ENCODE measurements around the gene ARMS2.

The ARMS2 gene

DNA sequence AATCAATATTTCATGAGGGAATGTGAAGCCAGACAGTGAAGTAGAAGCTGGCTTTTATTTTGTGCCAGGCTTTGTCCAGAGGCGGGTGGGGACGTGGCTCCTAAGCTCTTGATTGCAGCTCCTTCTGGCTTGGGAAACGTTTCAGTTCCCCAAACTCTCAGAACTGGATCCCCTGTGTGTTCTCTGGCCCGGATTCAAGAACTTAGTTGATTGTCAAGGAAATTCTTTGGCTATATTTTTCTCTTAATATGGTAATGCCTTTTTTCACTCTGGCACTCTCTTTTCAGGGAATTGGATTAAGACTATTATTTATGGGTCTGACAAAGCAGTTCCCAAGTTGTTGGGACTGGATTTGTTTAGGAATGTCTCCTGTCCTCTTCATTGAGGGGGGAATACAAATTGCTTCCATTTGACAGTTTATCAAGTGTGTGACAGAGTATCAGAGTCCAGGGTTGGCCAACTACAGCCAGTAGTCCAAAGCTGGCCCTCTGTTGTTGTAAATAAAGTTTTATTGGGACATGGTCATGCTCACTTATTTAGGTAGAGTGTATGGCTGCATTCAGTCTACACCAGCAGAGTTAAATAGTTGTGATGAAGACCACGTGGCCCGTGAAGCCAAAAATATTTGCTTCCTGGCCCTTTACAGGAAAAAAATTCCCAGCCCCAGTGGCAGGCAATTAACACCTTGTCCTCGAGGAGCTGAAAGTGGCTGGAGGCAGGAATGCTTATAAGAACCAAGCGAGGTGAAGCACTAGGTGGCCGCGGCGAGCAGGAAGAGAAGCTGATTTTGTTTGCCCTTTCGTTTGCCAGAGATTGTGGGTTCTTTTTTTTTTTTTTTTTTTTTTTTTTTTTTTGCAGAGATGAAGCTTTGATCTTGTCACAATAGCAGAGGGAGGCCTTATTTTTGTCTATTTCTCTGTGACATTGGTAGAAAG is 41.2 kb downstream of the ARMS2 start:
- DNase-seq: no peak

- DNase-seq: no peak
These were observed 42.8 kb downstream of the ARMS2 start for GRCh38 chr10:122497241-122497640.

GRCh38 chr10:122498521-122498920 is 44.1 kb downstream of the ARMS2 start:
- no peak for DNase-seq

- no peak for DNase-seq
These were observed 44.6 kb downstream of the ARMS2 start for GRCh38 chr10:122499012-122499411.

DNA sequence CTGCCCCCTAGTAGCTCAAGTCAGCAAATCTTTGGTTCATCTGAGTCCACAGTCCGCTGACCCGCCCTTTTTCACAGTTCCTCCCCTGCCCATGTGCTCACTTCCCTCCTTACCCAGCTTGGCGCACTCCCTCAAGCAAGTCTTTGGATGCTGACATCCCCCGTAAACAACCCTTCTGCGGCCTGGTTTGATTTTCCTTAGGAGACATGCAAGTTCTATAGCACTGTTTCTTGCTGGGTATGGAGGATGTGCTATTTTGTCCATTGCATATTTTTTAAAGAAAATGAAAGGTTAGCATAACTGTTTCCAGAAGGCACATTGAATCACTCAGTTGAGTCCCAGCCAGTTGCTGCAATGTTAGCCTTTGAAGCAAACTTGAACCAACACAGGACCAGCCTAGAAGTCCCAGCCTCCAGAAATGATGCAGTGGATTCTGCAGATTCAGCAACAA is 45.1 kb downstream of the ARMS2 start:
- no peak for DNase-seq

DNA sequence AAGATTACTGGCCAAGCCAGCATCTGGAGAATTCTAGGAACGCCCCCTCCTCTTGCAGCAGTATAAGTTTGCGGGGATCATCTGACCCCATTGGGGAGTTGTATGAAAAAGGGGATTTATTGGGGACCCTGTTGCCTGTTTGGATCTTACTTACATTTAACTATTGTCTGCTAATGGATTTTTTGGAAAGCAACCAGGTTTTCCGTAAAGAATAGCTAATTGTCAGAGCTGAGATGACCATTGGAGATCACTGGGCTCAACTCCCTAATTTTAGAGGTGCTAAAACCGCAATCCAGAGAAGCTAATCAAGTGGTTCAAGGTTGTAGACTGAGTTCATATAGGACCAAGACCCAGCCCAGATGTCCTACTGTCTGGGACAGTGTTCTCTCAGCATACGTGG is 45.7 kb downstream of the ARMS2 start:
- DNase-seq: no peak

DNA sequence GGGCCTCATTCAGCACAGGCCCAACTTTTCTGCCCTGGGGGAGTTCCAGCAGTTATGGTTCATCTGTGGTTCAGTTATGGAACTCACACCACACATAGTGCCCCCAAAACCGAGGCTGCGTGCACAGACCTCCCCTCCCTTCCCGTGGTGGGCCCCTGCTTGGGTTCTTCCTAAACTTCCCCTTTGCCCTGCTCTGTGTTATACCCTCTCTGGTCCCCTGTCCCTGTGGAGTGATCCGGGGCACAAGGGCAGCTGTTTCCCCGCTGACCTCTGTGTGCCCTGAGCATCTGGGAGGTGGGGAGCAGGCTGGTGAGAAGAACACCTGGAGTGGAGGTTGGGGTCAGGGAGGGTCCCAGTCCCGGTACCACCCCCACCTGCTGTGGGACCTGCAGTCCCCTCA is 46.3 kb downstream of the ARMS2 start:
- no peak for DNase-seq

- DNase-seq: no peak
These were observed 48.6 kb downstream of the ARMS2 start for GRCh38 chr10:122503012-122503411.

DNA sequence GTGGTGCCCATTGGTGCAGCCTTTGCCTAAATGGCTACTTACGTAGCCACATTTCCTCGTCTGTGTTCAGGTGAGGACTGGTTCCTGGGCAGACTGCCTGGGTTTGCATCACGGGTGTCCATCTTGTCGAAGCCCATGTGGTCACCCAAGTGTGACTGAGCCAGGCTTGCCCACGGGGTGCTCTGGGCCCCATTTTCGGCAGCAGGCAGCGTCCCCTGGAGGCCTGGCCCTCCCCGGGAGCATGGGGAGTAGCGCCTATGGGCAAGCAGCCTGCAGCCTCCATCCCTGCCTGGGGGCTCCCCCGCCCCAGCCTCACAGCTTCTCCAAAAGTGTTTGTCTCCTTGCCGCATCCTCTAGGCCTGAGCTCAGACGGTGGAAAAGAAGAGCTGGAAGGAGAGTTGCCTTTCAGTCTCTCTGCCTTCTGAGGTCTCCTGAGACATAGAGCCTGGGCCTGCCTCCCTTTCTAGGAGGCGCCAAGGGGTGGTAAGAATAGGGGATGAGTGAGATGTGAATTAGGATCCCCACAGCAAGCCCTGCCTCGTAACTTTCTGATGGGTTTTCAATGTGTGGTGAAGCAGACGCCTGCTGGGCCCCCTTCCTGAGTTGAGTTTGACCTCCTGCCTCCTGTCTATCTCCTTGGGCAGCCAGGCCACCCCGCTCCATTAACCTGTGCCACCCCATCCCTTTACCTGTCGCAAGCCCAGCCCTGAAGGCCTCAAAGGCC is 49.6 kb downstream of the ARMS2 start:
- no peak for DNase-seq

- peak; percentile 67 for DNase-seq
These were observed 50.1 kb downstream of the ARMS2 start for GRCh38 chr10:122504610-122504950.

- DNase-seq: no peak
These were observed 50.6 kb downstream of the ARMS2 start for GRCh38 chr10:122505011-122505410.

DNA sequence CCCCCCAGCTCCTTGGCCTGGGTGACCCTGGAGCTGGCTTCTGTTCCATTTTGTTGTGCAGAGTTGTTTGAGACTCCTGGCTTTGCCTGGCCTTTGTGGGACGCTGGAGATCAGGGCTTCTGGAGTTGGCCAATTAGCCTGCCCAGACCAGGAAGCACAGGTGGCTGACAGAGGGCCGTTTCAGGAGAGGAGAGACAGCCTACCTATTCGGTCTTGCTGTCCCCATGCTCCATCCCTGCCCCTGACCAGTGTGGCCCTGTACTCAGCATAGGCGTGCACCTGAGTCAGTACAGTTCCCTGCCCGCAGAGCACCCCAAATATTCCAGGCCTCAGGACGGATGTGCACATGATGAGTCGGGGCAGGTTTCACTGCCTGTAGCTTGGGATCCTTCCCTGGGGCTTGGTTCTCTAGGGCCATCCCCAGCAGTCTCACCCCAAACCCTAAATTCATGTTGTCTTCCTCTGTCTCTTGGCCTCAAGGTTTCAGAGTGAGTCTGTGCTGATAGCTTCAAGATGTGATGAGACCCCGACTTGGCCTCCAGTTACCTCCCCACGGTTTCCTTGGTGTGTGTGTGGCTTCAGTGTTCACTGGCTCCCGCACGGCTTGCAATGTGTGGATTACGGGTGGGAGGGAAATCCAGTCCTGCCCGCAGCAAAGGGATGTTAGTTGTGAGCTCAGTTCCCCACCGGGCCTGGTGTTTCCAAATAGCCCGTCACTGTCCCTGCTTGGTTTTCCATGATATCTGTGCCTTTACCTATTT is 51.6 kb downstream of the ARMS2 start:
- no peak for DNase-seq

Measured in NCI-H1694 (cell line).